ENCODE data around the gene DENND1A.
A peak's percentile ranks its signal among the peaks of the same experiment; 100 is the strongest.
"Not testable (repeated sequence)": the region's sequence is repeated elsewhere in the genome, so short reads cannot be mapped to it uniquely, and the experiment has no call there.

Gene DENND1A

GRCh38 chr9:123416176-123416575 is 513.8 kb downstream of the DENND1A start:
- DNase-seq (ENCODE audit: low read depth, low spot score): no peak

GRCh38 chr9:123414936-123415930 is 514.7 kb downstream of the DENND1A start:
- DNase-seq (ENCODE audit: low read depth, low spot score): no peak

GRCh38 chr9:123414204-123414603 is 515.7 kb downstream of the DENND1A start:
- DNase-seq (ENCODE audit: low read depth, low spot score): no peak

GRCh38 chr9:123412171-123412820 is 517.6 kb downstream of the DENND1A start:
- DNase-seq (ENCODE audit: low read depth, low spot score): no peak

- no peak for DNase-seq (ENCODE audit: low read depth, low spot score)
Measured at GRCh38 chr9:123411636-123412035, 518.3 kb downstream of the DENND1A start.

- DNase-seq (ENCODE audit: low read depth, low spot score): no peak
Measured at GRCh38 chr9:123411191-123411590, 518.7 kb downstream of the DENND1A start.

GRCh38 chr9:123410281-123410910 is 519.5 kb downstream of the DENND1A start:
- no peak for DNase-seq (ENCODE audit: low read depth, low spot score)

GRCh38 chr9:123408313-123409262 is 521.3 kb downstream of the DENND1A start:
- peak; percentile 62 for DNase-seq (ENCODE audit: low read depth, low spot score)

- DNase-seq (ENCODE audit: low read depth, low spot score): no peak
Measured at GRCh38 chr9:123407217-123407851, 522.6 kb downstream of the DENND1A start.

- peak; percentile 56 for DNase-seq (ENCODE audit: low read depth, low spot score)
Measured at GRCh38 chr9:123406691-123407216, 523.2 kb downstream of the DENND1A start.

- no peak for DNase-seq (ENCODE audit: low read depth, low spot score)
Measured at GRCh38 chr9:123406016-123406415, 523.9 kb downstream of the DENND1A start.

- DNase-seq (ENCODE audit: low read depth, low spot score): no peak
Measured at GRCh38 chr9:123402981-123403509, 526.9 kb downstream of the DENND1A start.

GRCh38 chr9:123401879-123402513 is 527.9 kb downstream of the DENND1A start:
- DNase-seq (ENCODE audit: low read depth, low spot score): peak; percentile 67

GRCh38 chr9:123400926-123401503 is 528.9 kb downstream of the DENND1A start:
- no peak for DNase-seq (ENCODE audit: low read depth, low spot score)

GRCh38 chr9:123399803-123400378 is 530.0 kb downstream of the DENND1A start:
- DNase-seq (ENCODE audit: low read depth, low spot score): peak; percentile 78

- DNase-seq (ENCODE audit: low read depth, low spot score): not testable (repeated sequence)
Measured at GRCh38 chr9:123398938-123399337, 531.0 kb downstream of the DENND1A start.

- DNase-seq (ENCODE audit: low read depth, low spot score): no peak
Measured at GRCh38 chr9:123397975-123398374, 532.0 kb downstream of the DENND1A start.

GRCh38 chr9:123395689-123396511 is 534.0 kb downstream of the DENND1A start:
- no peak for DNase-seq (ENCODE audit: low read depth, low spot score)
